Jurkat, Clone E6-1 (cell line): ENCODE data around the gene DNM2.
"Not testable (repeated sequence)": the region's sequence is repeated elsewhere in the genome, so short reads cannot be mapped to it uniquely, and the experiment has no call there.

ENCODE experiments used
- DNase-seq: peaks from one replicate; pipeline ENCODE4 v3.0.0-alpha.2; 2011; ENCODE audit warnings: low read depth, low spot score
- H3K4me3 ChIP-seq: 2 replicates; pipeline ENCODE4 v1.5.1; 2011; ENCODE audit warnings: mild to moderate bottlenecking, low read length, control low read depth, moderate library complexity

Gene DNM2

GRCh38 chr19:10826231-10826630 lies 108.4 kb downstream of the DNM2 start:
- H3K4me3 ChIP-seq, result no peak overlapping the region
- no peak for DNase-seq

- H3K4me3 ChIP-seq, result no peak overlapping the region
- DNase-seq, result no peak
Observed at GRCh38 chr19:10826846-10827245, 109.0 kb downstream of the DNM2 start.

- H3K4me3 ChIP-seq, result no peak overlapping the region
- no peak for DNase-seq
Observed at GRCh38 chr19:10828981-10829821, 111.3 kb downstream of the DNM2 start.

DNA sequence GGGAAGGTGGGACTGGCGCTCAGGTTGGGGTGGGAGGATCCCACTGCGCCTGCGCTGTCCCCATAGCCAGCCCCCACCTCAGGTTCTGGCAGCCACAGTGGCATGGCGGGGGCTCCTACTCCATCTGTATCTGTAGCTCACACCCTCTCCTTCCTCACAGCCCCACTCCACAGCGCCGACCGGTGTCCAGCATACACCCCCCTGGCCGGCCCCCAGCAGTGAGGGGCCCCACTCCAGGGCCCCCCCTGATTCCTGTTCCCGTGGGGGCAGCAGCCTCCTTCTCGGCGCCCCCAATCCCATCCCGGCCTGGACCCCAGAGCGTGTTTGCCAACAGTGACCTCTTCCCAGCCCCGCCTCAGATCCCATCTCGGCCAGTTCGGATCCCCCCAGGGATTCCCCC lies 112.1 kb downstream of the DNM2 start:
- DNase-seq, result no peak

GRCh38 chr19:10830370-10830769 lies 112.5 kb downstream of the DNM2 start:
- no peak for DNase-seq
- H3K4me3 ChIP-seq, result no peak overlapping the region

More for the DNA sequence above, 112.1 kb downstream of the DNM2 start:
- no peak overlapping the region for H3K4me3 ChIP-seq

DNA sequence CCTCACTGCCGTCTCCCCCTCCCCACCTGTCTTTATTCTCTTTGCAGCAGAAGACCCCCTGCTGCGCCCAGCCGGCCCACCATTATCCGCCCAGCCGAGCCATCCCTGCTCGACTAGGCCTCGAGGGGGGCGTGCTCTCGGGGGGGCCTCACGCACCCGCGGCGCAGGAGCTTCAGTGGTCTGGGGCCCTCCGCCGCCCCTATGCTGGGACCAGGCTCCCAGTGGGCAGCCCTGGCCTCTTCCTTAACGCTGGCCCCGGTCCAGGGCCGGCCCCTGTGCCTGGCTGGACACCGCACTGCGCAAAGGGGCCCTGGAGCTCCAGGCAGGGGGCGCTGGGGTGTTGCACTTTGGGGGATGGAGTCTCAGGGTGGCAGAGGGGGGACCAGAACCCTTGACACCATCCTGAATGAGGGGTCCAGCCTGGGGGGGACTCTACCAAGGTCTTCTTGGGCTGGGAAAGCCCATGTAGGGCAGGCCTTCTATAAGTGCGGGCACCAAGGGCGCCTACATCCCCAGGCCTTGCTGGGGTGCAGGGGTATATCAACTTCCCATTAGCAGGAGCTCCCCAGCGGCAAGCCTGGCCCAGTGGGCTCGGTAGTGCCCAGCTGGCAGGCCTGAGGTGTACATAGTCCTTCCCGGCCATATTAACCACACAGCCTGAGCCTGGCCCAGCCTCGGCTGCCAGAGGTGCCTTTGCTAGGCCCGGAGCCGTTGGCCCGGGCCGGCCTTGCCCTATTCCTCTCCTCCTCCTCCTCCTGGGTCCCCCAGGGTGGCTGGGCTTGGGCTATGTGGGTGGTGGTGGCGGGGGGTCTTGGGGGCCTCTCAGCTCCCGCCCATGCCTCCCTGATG lies 113.3 kb downstream of the DNM2 start:
- H3K4me3 ChIP-seq, result no peak overlapping the region
- no peak for DNase-seq

GRCh38 chr19:10831987-10832938 lies 114.4 kb downstream of the DNM2 start:
- H3K4me3 ChIP-seq, result no peak overlapping the region

DNA sequence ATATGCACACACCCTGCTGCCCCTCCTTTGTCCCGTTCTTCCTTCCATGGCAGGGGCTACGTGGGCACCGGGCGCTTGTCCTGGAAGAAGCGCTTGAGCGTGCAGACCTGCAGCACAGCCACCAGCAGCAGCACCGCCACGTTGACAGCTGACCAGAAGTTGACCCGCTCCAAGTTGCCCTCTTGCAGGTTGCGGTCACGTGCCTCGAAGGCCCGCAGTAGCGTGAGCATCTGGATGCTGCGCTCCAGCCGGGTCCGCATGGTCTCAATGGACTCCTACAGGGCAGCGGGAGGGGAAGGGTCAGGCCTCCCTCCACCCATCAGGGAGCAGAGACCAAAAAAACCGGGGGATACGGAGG lies 115.0 kb downstream of the DNM2 start:
- H3K4me3 ChIP-seq, result no peak overlapping the region
- no peak for DNase-seq

More at GRCh38 chr19:10831987-10832938, 114.4 kb downstream of the DNM2 start:
- no peak for DNase-seq

DNA sequence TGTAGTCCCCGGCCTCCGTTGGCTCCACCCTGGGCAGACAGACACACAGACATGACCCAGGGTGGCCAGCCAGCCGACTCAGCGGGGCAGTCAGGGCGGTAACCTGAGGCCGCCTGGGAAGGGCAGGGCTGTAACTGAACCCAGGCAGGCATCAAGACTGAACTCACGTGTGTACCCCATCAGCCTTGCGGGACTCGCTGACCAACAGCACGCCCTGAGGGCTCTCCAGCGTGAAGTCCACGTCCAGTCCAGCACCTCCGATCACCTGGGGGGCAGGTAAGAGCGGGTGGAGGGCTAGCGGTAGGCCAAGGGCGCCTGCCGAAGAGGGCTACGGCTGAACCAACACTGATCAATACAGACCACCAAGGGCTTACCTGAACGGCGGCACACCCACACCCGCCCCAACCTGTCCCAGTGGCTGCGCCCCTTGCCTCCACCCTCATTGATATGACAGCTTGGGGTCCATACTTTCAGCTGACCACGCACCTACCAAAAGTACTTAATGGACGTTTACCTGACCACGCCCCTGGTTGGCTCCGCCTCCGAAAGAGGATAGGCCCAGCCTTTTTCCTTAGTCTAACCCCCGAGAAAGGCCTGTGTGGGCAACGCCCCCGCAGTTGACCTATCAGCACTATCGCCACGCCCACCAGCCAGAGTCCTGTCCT lies 117.3 kb downstream of the DNM2 start:
- peak overlapping the region; percentile 45 for H3K4me3 ChIP-seq
- no peak for DNase-seq

DNA sequence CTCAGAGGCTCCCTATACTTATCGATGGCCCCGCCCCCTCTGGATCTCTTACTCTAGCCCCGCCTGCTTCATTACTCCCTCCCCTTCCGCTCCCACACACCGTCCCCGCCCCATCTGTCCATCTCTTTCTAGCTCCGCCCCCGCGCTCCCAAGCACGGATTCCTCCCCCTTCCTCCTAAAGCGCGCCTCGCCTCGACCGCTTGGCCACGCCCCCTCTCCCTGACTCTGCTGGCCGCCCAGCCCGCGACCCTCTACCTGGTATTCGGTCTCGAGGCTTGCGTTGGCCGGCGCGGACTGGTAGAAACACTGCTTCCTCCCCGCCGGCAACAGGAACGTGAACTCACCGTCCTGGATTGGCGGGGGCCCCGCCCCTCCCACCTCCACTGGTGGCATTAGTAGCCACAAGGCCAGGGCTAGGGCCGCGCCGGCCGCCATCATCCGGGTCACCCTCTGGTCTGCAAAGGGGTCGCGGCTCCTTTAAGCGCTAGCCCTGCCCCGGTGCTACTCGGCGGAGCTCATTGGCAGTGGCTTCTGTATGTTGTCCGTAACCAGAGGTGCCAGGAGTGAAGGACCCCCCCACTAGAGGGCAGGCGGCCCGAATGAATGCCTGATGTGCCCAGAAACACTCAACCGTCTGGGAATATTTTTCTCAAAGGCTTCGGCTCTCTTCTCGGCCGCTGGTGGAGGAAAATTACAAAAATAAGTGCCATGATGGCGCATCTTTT lies 118.0 kb downstream of the DNM2 start, which contains the start of gene TMED1:
TSS of gene TMED1 (minus strand) at position 459 of the 725 bp plus-strand sequence. CDS start at position 438, 21 bp downstream.
- DNase-seq, result peak; percentile 98
- H3K4me3 ChIP-seq, result peak within 1 kb of the TSS; percentile 77

DNA sequence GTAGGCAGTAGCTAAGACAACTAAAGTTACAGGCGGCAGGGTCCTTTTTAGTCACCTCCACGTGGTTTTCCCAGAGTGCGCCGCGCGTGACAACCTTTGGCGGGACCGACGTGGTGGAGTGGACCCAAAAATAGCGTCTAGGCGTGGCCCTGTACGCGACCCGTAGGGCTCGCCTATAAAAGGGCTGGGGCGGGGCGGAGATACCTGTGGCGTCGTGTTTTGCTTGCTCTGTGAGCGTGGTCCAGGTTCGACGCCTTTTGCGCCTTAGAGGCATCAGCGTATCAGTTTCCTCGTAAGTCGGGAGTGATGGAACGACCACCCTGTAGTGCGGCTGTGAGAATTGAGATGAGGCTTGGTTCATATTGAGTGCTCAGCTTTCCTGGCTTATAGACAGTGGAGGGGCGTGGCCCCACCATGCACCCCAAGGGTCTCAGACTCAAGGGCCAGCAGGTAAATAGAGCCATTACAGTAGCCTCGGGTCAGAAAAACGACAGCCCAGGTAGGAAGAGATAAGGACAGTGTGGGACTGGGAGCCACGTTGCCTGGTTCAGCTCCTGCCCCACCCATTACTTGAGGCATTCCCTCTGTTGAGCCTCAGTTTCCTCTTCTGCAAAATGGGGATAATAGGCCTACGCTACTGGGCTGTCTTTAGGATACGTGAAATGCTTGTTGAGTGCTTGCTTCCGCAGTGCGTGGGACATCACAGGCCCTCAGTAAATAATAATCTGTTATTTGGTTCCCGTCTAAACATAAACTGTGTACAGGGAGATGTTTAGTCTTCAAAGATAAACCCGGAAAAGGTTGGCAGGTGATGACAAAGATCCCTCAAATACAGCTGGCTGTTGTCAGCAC lies 118.8 kb downstream of the DNM2 start:
- peak; percentile 89 for DNase-seq
- peak overlapping the region; percentile 77 for H3K4me3 ChIP-seq

DNA sequence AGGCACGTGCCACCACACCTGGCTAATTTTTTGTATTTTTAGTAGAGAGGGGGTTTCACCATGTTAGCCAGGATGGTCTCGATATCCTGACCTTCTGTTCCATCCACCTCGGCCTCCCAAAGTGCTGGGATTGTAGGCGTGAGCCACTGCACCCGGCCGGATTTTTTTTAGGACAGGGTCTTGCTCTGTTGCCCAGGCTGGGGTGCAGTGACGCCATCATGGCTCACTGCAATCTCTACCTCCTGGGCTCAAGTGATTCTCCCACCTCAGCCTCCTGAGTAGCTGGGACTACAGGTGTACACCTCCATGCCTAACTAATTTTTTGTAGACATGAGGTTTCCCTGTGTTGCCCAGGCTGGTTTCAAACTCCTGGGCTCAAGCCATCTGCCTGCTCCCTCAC lies 119.8 kb downstream of the DNM2 start:
- not testable (repeated sequence) for H3K4me3 ChIP-seq

GRCh38 chr19:10838377-10838776 lies 120.5 kb downstream of the DNM2 start:
- no peak overlapping the region for H3K4me3 ChIP-seq
- DNase-seq, result no peak

More for the DNA sequence above, 119.8 kb downstream of the DNM2 start:
- not testable (repeated sequence) for DNase-seq

DNA sequence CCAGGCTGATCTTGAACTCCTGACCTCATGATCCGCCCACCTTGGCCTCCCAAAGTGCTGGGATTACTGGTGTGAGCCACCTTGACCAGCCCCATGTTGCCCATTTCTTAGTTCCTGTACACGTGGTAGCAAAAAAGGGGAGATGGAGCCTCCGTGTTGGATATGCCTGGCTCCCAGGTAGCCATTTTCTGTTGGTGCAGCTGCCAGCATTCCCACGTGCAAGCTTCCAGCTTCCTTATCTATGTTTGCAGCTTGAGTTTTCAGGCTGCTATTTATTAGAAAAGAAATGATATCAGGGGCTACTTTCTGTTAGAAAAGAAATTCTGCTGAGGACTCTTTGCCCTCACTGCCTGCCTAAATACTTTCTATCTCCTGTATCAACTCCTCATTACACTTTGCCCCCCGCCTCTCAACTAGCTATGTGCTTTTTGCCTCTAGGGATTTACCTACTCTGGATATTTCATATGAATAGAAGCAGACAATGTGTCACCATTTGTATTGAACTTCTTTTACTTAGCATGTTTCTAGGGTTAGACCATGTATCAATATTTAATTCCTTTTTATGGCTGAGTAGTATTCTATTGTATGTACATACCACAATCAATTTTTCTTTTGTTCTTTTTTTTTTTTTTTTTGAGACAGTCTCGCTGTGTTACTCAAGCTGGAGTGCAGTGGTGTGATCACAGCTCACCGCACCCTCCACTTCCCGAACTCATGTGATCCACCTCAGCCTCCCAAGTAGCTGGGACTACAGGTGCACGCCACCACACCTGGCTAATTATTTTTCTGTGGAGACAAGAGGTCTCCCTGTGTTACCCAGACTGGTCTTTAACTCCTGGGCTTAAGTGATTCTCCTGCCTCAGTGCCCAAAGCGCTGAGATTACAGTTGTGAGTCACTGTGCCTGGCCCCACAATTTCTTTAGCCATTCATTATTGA lies 121.5 kb downstream of the DNM2 start:
- no peak overlapping the region for H3K4me3 ChIP-seq
- no peak for DNase-seq

- H3K4me3 ChIP-seq, result no peak overlapping the region
- no peak for DNase-seq
Observed at GRCh38 chr19:10842788-10843187, 124.9 kb downstream of the DNM2 start.
